GM19351 (cell line): ENCODE data around the gene RING1.
"Not testable (repeated sequence)": the region's sequence is repeated elsewhere in the genome, so short reads cannot be mapped to it uniquely, and the experiment has no call there.

Experiments used
- ATAC-seq: cut with Tn5 transposase; IDR thresholded peaks from one replicate; pipeline ENCODE4 v1.9.1; 2021; ENCODE audit warnings: mild to moderate bottlenecking, moderate library complexity; ENCODE audit not compliant: unreplicated experiment

RING1 gene

DNA sequence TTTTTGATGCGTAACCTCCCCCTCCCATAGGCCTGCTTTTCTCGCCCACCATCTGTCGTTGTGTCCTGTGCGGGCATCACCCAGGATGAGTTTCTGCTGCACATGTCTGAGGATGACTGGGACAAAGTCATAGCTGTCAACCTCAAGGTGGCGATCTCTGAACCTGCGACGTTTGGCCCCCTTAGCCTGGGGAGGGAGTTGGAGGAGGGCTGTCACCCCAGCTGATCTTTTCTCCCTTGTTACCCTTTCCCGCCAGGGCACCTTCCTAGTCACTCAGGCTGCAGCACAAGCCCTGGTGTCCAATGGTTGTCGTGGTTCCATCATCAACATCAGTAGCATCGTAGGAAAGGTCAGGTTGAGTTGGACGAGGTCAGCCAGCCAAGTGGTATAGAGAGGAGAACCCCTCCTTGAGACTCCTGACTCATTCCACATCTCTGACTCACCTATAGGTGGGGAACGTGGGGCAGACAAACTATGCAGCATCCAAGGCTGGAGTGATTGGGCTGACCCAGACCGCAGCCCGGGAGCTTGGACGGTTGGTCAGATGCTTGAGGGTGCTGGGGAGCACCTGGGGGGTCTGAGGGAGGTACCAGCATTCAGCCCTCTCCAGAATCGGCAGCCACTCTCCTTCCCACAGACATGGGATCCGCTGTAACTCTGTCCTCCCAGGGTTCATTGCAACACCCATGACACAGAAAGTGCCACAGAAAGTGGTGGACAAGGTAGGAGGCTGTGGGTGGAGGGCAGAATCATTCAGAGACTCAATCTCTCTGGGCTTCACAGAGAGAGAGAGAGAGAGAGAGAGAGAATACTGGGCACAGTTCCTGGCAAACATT is 2.9 kb upstream of the RING1 start:
- no peak for ATAC-seq

DNA sequence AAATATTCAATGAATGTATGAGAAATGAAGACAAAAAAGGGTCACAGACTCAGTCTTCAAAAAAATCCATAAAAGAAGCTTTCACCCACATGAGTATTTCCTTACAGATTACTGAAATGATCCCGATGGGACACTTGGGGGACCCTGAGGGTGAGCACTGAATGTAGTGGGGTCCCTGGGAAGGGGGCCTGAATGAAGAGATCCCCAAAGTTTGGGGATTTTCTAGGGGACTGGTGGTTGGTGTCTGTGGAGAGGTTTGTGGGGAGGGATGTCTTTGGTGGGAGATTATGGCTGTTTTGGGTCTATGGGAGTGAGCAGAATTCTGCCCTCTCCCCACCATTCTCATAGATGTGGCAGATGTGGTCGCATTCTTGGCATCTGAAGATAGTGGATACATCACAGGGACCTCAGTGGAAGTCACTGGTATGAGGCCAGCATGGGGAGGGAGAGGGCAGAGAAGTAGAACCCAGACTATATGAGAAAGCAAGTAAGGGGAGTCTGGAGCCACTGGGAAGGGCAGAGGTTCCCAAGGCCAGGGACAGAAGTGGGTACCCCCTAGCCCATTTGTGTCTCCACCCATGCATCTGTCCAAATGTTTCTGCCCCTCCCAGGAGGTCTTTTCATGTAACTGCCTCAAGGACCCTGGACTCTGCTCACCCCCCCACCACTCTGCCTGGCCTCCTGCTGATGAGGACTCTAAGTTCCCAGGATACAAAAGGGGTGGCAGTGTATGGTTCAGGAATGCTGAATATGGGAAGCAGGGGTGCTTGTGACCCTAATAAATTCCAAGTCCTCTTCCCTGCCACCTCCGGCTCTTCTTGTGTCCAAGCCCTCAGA is 2.1 kb upstream of the RING1 start:
- no peak for ATAC-seq

DNA sequence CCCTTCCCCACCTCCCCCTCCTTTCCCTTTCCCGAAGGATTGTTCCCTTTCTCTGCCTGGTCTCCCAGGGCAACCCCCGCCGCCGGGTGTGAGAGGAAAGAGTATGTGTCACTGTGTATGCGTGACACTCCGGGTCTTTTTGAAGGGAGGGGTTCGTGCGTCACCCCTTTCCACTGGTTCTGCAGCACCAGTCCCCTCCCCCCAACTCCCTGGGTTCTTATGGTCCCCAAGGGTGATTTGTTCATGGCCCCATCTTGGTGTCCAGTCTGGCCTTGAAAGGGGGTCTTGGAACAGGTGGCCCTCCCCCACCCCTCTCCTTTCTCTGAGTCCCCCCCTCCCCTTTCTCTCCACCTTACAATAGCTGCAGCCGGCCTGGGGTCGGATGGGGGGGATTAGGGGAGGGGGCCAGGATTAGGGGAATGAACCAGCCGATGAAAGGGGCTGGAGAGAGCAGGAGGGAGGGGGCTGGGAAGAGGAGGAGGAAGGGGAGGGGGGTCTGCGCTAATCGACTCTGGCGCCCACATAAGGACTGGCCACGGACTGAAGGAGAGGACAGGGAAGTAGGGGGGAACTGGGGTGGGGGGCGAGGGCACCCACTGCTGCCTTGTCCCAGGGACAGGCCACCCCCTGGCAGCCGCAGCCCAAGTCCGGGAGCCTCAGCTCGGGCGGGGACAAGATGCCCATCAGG is 1.3 kb upstream of the RING1 start:
- ATAC-seq: no peak

DNA sequence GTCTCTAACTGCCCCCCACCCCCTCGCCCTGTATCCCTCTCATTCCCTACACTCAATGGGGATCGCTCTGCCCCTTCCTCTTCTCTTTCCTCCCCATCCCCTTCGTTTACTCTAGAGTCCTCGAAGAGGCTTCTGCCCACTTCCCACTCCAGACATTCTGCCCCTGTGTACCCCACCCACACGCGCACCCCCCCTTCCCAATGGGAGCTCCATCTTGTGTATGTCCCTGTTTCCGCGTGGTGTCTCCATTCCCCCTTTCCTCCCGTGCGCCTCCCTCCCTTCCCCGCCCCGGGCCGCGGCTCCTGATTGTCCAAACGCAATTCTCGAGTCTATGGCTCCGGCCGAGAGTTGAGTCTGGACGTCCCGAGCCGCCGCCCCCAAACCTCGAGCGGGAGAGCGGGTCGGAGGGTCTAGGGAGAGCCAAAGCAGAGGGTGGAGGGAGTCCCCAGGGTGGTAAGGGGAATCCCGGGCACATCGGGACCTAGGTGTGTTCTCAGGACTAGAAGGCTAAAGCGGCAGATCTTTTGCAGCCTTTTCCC is 679 bp upstream of the RING1 start:
- no peak for ATAC-seq

DNA sequence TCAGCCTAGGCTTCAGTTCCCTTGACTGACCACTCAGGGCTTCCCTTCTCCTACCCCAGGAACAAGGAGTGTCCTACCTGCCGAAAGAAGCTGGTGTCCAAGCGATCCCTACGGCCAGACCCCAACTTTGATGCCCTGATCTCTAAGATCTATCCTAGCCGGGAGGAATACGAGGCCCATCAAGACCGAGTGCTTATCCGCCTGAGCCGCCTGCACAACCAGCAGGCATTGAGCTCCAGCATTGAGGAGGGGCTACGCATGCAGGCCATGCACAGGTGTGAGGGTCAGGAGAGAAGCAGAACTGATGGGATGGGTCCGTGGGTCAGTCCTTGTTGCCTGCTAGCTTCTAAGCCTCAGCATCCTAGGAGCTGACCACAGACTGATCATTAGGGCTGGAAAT is 1.6 kb downstream of the RING1 start:
- ATAC-seq: no peak

DNA sequence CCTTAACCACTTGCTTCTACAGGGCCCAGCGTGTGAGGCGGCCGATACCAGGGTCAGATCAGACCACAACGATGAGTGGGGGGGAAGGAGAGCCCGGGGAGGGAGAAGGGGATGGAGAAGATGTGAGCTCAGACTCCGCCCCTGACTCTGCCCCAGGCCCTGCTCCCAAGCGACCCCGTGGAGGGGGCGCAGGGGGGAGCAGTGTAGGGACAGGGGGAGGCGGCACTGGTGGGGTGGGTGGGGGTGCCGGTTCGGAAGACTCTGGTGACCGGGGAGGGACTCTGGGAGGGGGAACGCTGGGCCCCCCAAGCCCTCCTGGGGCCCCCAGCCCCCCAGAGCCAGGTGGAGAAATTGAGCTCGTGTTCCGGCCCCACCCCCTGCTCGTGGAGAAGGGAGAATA is 2.8 kb downstream of the RING1 start:
- ATAC-seq: no peak

DNA sequence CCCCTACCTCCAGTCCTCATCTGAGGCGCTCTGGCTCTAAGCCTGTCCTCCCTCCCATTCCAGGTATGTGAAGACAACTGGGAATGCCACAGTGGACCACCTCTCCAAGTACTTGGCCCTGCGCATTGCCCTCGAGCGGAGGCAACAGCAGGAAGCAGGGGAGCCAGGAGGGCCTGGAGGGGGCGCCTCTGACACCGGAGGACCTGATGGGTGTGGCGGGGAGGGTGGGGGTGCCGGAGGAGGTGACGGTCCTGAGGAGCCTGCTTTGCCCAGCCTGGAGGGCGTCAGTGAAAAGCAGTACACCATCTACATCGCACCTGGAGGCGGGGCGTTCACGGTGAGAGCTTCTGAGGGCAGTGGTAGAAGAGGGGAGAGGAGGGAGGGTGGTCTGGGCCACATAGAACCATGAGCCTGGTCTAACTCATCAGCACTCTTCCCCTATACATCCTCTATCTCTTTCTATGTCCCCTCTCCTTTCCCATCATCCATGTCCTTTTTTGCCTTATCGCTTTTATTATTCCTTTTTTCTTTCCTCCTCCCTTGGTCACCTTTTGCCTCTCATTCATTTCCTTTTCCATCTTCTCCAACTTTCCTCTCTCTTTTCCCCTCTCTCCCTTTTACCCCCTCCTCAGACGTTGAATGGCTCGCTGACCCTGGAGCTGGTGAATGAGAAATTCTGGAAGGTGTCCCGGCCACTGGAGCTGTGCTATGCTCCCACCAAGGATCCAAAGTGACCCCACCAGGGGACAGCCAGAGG is 3.5 kb downstream of the RING1 start:
- ATAC-seq: no peak

DNA sequence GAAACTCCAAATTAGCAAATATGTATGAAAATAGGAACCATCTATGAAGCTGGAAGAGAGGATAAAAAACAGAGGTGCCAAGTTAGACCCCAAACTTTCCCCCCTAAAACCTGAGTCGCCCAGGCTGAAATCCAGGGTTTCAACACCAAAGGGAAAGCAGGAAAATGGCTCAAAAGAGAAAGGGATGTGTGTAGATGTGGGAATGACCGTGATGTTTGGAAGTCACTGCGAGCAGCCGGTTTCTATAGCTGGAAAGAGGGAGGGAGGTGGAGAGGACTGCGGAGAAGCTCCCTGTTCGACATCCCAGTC is 4.5 kb downstream of the RING1 start:
- ATAC-seq: no peak

DNA sequence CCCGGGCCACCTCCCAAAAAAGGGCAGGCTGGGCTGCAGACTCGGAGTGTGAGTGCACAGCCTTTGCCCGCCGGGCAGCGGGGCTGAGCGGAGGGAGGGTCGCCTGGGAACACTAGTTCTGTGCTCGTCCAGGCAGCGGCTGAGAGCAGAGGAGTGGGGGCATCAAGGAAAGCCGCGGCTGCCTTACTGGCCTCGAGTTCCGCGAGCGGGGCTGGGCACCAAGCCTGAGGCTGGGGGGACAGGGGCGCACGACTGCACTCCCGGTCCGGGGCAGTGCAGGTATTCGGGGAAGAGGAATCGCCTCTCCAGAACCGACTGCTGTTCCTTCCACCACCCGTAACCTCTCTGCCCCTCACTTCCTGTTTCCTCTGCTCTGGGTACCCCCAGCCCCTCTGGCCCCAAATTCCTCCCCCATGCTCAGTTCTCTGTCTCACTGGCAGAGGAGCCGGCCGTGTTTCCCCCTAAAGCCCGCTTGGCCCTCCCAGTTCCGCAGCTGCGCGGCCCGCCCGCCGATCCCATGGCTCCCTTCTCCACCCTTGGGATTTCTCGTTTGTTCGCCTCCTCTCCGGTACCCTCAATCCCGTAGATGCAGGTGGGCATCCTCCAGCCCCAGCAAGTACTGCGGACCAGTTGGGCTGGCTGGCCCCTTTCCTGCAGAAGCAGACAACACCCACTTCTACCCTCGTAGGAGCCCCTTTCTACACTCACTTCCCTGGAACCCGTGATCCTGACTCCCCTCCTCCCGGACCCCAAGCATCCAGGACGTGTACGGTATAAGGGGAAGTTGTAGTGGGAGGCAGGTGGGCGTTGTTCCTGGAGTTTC is 5.1 kb downstream of the RING1 start:
- no peak for ATAC-seq

DNA sequence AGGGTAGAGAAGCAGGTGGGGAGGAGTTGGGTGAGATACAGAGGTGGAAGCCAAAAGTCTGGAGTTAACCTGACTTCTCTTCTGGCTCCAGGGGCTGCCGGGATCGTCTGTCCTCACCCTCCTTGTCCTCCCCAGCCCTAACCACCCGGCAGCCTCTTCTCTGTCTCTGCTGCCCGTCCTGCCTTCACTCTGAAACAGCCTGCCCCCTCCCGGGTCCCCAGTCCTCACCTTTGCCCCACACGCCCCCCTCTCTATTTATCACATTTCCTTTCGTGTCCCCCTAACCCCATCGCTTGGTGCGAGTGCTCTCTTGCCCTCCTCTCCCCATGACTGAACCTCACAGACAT is 5.7 kb downstream of the RING1 start:
- no peak for ATAC-seq

DNA sequence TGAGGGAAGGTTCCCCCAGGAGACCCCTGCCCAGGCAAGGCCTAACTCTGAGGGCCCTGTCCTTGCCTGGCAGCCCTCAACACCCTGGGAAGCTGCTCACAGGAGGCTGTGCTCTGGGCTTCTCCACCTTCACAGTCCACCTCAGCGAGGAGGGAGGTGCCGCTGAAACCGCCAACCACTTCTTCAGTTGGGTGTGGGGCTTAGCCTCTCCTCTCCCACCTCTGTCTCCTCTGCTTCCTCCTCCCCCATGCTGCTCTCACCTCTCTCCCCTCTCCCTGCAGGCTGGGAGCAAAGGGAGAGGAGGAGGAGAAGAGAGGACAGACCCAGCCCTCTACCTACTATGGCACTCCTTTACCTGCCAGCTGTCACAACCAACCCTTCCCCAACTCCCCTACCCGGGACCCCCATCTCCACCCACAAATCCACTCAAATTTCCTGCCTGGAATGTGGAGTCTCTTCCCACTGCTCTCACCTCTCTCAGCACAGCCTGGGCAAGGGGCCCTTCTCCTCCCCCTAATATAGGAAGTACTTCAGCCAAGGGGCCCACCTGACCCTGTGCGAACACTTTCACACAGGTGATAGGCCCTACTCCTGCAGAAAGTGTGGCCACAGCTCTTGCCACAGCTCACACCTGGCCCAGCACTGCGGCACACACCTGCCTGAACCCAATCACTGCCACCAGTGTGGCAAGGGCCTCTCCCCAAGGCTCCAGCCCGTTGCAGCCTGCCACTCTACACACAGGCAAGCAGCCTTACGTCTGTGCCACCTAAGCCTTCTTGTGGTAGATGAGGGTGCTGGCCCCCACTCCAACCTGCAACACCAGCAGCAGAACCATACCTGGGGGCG is 7.2 kb downstream of the RING1 start:
- ATAC-seq: no peak

DNA sequence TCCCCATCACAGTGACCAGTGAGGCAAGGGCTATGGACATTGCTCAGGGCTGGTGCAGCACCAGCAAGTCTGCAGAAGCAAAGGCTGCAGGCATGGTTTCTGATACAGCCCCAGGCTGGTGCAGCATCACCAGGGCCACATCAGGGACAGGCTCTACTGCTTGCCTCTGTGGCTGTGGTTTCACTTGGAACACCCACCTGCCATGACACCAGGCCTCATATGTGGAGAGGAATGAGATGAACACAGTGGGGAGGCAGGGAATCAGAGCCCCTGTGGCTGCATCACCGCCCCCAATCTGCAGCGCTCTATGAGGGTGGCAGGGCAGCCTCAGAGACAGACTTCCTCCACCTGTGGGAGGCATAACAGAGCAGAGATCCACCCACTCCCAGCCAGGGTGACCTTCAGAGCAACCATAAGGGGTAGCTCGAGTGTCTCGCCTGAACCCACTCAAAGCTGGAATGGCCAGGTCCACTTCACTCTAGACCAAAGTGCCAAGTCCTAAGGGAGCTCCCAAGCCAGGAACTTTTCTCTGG is 7.9 kb downstream of the RING1 start:
- no peak for ATAC-seq

DNA sequence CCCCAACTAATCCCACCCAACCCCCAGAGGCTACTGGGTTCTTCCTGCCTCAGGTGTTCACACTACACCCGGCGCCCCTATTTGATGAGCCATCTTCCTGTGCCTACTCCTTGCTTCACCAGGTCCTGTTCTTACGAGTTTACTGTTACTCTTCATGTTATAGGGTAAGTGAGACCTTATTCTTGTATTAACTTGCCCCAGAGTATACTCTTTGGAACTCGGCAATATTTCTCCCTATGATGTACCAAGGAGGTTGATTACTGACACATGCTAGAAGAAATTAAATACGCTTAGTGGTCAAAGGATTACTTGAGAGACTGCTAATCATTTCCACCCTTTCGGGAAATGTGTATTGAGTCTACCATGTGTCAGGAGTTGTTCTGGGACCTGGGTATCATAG is 8.9 kb downstream of the RING1 start:
- ATAC-seq: no peak

DNA sequence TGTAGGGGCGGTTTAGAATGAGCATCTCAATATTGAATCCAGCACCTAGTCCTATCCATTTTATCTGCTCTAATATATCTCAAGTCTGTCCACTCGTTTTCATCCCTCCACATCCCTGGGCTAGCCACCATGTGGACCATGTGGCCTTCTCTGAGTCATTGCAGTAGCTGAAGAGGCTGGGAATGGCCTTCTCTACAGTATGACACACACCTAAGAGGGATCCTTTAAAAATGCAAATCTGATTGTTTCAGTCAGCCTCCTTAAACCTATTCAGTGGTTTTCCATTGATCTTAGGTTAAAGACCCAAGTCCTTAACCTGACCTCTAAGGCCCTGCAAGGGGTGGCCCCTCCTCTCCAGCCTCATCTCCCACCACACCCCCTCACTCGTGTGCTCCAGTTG is 9.4 kb downstream of the RING1 start:
- no peak for ATAC-seq

DNA sequence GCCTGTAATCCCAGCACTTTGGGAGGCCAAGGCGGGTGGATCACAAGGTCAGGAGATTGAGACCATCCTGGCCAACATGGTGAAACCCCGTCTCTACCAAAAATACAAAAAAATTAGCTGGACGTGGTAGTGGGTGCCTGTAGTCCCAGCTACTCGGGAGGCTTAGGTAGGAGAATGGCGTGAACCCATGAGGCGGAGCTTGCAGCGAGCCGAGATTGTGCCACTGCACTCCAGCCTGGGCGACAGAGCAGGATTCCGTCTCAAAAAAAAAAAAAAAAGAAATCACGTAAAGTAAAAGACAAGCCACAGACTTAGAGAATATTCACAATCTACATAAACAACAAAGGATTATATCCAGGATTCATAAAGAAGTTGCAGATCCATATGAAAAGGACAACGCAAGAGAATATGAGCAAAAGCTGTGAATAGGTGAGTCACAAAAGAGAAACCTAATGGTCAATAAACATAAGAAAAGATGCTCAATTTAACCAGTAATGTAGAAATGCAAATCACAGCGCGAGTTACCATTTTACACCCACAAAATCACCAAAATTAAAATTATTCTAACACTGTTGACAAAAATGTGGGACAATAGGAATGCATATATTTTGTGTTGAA is 18.3 kb downstream of the RING1 start:
- ATAC-seq: not testable (repeated sequence)

DNA sequence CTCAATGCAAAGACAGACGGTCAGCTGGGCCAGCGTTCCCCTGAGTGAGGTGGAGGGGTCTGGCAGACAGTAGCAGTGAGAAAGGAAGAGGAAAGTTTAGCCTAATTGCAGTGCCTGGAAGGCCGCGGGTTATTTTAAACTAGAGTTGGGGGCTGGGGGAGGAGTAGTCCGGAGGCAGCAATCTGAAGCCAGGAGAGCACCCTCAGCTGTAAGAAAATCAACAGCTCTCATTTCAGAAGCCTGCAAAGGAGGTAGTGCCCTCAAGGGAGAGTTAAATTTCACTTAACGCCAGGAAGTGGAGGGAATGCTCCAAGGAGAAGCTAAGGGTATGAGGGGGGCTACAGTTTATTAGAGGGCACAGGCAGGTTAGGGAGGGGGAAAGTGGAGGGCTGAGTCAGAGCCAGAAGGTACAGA is 26.9 kb downstream of the RING1 start:
- no peak for ATAC-seq

DNA sequence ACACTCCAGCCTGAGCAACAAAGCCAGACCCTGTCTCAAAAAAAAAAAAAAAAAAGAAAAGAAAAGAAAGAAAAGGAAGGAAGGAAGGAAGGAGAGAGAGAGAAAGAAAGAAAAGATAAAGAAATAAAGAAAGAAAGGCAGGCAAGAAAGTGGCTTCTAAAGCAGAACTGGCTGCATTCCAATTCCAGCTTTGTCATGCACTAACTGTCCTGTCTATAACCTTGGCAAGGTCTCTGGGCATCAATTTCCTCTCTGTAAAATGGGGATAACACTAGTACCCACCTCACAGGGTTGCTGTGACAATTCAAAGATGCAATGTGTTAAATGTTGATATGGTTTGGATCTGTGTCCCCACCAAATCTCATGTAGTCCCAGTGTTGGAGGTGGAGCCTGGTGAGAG is 28.0 kb downstream of the RING1 start:
- no peak for ATAC-seq

DNA sequence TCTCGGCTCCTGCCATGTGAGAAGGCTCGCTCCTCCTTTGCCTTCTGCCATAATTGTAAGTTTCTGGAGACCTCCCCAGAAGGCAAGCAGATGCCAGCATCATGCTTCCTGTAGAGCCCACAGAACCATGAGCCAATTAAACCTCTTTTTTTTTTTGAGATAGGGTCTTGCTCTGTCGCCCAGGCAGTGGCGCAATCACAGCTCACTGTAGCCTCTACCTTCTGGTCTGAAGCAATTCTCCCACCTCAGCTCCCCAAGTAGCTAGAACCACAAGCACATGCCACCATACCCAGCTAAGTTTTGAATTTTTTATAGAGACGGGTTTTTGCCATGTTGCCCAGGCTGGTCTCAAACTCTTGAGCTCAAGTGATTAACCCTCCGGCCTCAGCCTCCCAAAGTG is 28.6 kb downstream of the RING1 start:
- ATAC-seq: no peak

DNA sequence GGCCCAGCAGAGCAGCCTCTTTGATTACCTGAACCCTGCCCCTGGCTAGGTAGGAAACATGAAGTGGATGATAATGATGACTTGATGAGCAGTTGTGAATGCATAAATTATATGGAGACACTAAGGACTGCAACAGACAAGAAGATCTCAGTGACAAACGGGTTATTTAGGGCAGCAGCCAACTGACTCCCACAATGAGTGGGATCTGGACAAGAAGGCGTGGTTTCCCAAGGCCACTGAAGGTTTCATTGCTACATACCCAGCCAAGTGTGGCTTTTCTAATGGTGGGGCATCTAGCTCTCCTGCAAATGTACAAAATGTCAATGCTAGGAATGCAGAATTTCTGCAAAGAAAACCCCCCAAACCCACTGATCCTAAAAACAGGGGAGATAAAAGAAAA is 29.4 kb downstream of the RING1 start:
- no peak for ATAC-seq
